Measurements from ENCODE around the gene UGT1A9.

GRCh38 chr2:233778030-233778429 is 106.3 kb downstream of the UGT1A9 start, which contains the start of gene MROH2A:
- TF ChIP-seq CTCF (IDR thresholded peaks at IDR 0.05) (no peak), POLR2AphosphoS5 (IDR thresholded peaks at IDR 0.05) (no peak), EP300 (IDR thresholded peaks at IDR 0.05) (no peak)
